Uterus (tissue), 2 donors: ENCODE data around the gene PACS1.

Experiments
- CTCF ChIP-seq, 4 experiments: fragments of 200-600 bp in 2 of 4; fragments of 450-650 bp in 2 of 4; sonication (generic) in 2 of 4; IDR thresholded peaks; one replicate each; pipeline ENCODE4 v1.5.1; 2016 to 2019; ENCODE audit warnings: antibody characterized with exemption in 4 of 4, mild to moderate bottlenecking in 2 of 4, moderate library complexity in 1 of 4
- POLR2A ChIP-seq, 2 donors: fragments of 450-650 bp; IDR thresholded peaks; one replicate each; pipeline ENCODE4 v1.6.1; 2016; ENCODE audit warnings: antibody characterized with exemption in 2 of 2, mild to moderate bottlenecking in 1 of 2, moderate library complexity in 1 of 2

DNA sequence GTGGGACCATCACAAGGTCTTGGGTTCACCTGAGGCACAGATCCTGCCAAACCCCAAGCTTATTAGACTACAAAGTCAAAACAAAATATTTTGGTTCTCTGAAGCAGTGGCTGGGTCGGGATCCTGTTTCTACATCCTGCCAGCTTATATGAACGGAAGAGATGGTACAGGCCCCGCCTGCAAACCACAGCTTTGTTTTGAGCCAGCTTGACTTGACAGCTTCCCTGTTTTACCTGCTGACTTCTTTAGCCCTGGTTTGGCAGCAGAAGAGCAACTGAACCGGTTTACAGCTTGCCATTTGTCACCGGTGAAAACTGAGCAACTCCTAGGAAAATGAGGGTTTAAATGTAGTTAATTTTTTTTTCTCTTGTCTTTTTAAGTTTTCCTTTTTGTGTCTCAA is 11.4 kb downstream of the PACS1 start:
- TF ChIP-seq CTCF (IDR thresholded peaks at IDR 0.05) (no peak), POLR2A (IDR thresholded peaks at IDR 0.05) (no peak)
